NOMO-1 treated with dmso at 0.1 percent for 144 hours (cell line): Measurements from ENCODE around the gene TUBD1.

Experiments used
- DNase-seq: peaks from one replicate; lab custom pipeline; 2025; ENCODE audit not compliant: unreplicated experiment; lab: John Stamatoyannopoulos, UW

Gene TUBD1

DNA sequence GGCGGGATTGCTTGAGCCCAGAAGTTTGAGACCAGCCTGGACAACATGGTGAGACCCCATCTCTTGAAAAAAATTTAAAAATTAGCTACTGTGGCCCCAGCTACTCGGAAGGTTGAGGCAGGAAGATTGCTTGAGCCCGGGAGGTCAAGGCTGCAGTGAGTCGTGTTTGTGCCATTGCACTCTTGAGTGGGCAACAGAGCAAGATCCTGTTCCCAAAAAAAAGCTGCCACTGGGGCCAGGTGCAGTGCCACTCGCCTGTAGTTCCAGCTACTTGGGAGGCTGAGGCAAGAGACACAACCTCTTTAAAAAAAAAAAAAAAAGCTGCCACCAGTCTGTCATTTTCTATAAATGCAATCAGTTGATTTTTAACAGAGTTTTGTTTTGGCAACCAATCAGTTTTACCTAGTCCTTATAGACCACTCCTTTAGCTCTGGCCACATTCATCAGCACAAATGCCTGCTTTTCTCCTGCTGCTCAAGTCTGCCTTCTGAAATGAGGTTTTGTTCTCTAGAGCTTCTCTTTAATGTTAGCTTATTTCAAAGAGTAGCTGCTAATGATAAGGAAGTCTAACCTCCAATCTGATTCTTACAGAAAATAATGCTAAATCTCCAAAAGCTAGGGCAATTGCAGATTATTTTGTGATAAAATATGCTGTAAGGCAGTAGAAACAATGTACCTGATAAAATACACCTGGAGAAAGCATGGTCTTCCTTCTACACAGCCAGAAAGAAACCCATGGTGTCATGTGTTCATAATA lies 64.8 kb downstream of the TUBD1 start:
- no peak for DNase-seq

DNA sequence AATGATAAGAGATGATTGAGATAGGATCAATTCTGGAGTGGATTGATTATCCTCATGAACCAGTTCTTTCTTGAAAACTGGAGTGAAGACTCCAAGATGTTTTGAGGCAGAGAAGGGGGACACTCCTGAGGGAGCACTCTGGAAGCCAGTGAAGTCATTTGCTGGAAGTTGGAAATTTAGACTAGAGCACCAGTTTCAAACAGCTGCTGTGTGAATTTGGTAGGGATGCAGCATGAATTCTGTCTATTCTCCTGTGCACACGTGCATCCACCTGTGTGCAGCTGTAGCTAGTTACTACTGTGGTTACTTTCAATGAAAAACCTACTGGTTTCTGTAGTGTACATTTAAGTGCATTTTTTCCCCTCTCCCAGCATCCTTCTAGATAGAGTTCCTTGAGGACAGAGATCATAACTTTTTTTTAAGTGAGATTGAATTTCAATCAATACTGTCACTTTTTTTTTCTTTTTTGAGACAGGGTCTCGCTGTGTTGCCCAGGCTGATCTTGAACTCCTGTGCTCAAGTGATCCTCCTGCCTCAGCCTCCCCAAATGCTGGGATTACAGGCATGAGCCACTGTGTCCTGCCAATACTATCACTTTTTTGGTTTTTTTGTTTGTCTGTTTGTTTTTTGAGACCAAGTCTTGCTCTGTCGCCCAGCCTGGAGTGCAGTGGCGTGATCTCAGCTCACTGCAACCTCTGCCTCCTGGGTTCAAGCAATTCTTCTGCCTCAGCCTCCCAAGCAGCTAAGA lies 65.9 kb downstream of the TUBD1 start:
- no peak for DNase-seq

GRCh38 chr17:59825533-59826322 lies 67.0 kb downstream of the TUBD1 start:
- no peak for DNase-seq

- DNase-seq: no peak
Observed at GRCh38 chr17:59815965-59816364, 76.8 kb downstream of the TUBD1 start.

- no peak for DNase-seq
Observed at GRCh38 chr17:59814685-59815084, 78.1 kb downstream of the TUBD1 start.

- DNase-seq: no peak
Observed at GRCh38 chr17:59814276-59814675, 78.5 kb downstream of the TUBD1 start.

DNA sequence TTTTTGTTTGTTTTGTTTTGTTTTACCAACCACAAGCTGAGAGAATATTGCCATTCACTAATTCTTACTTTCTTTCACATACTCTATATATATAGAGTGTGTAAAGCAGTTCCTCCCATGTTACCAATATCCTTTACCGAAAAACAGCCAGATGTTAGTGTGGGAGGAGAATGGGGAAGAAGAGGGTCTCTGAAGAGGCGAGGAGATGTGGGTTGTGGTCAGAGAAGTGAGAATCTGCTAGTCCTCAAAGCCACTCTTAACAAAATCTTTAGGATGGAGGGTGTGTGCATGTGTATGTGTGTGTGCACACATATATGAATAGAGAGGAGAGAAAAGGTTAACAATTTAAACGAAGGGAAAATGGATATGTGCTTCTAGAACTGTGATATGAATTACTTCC lies 80.6 kb downstream of the TUBD1 start:
- no peak for DNase-seq

- no peak for DNase-seq
Observed at GRCh38 chr17:59811209-59811608, 81.5 kb downstream of the TUBD1 start.

DNA sequence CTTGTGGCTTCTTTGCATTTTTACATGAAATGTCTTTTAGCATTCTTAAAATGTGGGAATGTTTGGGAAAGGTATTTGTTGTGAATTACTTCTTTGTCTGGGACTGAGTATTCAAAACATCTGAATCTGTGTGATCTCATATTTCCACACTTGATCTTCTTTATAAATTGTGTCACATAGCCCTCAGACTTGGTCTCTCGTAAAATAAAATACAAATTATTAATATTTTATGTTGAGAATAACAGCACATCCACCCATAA lies 81.9 kb downstream of the TUBD1 start:
- DNase-seq: no peak
